Activated CD8-positive, alpha-beta memory T cell treated with anti-CD3 and anti-CD28 coated beads for 48 hours (primary cell): ENCODE results near the gene TBPL2.
"Not testable (repeated sequence)": the region's sequence is repeated elsewhere in the genome, so short reads cannot be mapped to it uniquely, and the experiment has no call there.

Experiments used
- DNase-seq, 3 experiments: peaks; one replicate each; pipeline ENCODE4 v3.0.0-alpha.2; 2020; ENCODE audit warnings: low read depth in 2 of 3, low spot score in 2 of 3

TBPL2 gene

GRCh38 chr14:55404173-55404854 lies 36.1 kb downstream of the TBPL2 start:
- DNase-seq, result no peak

DNA sequence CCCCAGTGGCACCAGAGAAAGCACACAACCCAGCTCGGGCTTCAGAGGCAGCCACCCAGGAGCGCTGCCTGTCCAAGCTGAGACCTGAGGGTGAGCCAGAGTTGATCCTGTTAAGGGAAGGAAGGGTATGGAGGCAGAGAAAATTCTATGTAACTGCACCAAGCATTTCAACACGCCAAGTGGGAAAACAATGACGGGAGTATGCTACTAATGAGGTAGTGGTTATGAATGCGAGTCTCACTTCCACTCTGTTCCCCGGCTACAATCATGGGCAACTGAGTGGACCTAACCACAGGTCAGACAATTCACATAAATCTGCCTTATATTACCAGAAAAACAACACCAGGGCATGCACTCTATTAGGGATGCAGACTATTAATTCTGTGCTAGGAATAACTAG lies 38.7 kb downstream of the TBPL2 start:
- DNase-seq, result no peak

- no peak for DNase-seq
Measured at GRCh38 chr14:55399852-55400251, 40.6 kb downstream of the TBPL2 start.

DNA sequence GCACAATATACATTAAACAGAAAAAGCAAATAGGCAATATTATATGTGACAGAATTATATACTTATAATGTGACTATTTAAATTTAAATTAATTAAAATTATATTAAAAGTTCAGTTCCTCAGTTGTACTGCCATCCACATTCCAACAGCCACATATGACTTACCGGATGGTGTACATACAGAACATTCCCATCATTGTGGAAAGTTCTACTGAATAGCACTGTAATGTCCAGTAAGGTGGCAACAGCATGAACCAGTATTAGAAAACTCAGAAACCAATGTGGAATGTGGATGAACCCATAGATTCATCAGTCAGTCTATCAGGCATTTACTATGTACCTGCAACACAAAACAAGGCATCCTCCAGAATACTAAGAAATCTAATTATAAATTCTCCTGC lies 41.2 kb downstream of the TBPL2 start:
- DNase-seq, result no peak

DNA sequence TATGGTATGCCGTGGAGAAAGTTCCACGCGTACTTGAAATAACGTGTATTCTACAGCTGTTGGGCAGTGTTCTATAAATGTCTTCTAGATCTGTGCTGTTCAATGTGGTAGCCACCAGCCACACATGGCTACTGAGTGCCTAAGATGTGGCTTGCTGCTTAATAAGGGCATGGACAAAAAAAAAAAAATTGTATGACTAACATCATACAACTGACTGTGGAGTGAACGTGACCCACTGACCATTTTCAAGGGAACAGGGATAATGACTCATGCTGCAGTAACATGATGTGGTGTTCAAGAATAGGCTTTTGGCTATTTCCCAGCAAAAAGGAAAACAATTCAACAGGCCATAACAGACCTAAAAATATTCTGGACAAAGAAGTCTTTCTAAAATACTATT lies 41.7 kb downstream of the TBPL2 start:
- no peak for DNase-seq

- no peak for DNase-seq
Measured at GRCh38 chr14:55389330-55389729, 51.1 kb downstream of the TBPL2 start.

DNA sequence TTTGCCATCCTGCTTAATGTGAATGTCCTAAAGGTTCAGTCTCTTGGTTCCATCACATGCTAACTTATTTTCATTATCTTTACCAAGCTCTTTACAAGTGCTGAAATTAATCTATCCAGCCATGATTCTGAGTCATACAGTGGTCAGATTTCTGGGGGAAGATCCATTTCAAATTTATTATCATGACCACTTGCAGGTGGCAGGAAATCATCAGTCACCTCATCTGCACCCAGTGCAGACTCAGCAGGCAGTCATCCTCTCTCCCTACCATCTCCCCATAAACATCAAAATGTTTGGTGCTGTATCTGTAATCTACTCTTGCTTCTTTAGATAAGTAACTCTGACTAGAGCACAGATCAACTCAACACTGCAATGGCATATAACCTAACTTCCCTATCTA lies 52.3 kb downstream of the TBPL2 start:
- no peak for DNase-seq

DNA sequence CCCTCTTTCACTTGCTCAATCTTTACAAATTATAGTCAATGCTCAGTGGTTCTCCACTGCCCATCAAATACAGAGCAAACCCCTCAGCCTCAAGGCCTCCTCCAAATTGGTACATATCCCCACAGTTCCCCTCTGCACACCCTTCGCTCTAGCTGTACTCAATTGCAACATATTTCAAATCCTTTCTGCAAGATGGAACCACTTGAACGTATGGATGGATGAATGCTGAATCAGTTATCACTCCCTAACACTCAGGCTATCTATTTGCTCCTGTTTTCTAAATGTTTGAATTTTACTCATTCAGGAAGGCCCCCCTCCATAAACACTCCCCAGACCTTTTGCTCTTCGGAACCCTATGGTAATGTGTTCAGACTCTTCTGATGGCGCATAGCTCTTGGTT lies 53.3 kb downstream of the TBPL2 start:
- DNase-seq, result no peak

GRCh38 chr14:55386037-55386808 lies 54.2 kb downstream of the TBPL2 start:
- DNase-seq, result no peak

DNA sequence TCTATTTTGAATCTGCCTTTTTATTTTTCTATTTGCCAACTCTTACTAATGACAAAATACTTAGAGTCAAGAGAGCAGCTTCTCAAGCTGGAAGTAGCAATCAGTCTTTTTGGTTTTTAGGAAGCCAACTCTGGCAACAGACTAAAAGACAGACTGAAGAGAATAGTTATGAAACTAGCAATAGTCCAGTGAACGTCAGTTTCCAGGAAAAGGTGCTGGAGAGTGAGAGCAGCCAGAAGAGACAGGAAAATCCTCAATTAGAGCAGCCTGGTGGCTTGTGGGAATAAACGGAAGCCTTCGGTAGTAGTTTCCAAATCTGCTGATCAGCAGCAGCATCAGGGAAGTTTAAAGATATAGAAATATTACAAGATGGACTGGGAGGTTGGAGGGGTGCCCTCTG lies 55.9 kb downstream of the TBPL2 start:
- no peak for DNase-seq

DNA sequence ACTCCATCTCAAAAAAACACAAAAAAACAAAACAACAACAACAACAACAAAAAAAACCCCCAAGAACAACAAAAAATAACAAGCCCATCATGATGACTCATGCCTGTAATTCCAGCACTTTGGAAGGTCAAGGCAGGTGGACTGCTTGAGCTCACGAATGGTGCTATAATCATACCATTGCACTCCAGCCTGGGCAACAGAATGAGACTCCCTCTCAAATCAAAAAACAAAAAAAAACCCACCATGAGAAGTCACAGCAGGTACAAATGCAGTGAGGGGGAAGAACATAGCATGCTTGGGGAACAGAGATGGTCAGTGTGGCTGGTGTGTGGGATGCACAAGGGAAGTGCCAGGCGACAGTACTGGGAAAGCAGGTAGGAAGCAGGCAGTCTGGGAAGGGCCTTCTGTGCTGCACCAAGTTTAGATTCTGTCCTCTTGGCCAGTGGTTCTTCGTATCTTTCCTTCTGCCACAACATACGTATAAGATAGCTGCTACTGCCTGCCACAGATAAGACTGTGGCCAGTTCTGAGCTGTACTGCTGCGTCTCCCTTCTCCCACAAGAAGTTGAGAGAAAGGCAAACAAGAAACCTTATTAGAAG lies 56.8 kb downstream of the TBPL2 start:
- no peak for DNase-seq

DNA sequence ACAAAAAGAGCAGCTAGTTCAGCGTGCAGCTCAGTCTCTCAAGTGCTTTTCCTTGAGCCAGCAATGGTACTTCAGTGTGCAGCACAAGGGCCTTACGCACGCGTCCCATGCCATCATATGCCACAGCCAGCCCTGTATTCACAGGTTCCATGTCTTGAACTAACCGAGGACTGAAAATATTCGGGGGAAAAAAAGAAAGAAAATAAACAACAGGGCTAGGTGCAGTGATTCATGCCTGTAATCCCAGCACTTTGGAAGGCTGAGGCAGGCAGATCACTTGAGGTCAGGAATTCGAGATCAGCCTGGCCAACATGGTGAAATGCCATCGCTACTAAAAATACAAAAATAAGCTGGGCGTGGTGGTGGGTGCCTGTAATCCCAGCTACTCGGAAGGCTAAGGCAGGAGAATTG lies 57.4 kb downstream of the TBPL2 start:
- DNase-seq, result not testable (repeated sequence)

DNA sequence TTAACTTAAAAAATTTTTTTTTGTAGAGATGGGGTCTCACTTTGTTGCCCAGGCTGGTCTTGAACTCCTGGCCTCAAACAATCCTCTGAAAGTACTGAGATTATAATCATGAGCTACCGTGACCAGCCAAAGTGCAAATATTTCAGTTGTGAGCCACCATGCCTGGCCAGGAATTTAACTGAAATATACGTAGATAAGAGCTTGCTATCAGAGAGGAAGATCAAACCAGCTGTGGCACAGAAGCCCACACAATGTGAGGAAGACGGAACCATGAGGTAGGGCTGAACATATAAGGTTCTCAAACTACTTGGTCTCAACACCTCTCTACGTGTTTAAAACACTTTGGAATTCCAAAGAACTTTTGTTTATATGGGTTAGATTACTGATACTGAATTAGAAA lies 57.9 kb downstream of the TBPL2 start:
- no peak for DNase-seq

DNA sequence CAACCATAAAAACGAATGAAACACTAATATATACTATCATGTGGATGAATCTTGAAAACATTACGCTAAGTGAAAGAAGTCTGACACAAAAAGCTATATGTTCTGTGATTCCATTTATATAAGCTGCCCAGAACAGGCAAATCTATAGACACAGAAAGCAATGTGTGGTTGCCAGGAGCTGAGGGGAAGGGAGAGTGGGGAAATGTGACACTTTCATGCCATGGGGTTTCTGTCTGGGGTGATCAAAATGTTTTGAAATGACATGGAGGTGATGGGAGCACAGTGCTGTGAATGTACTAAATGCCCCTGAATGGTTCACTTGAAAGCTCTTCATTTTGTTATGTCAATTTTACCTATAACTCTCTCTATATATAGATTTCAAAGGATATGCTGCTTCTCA lies 58.9 kb downstream of the TBPL2 start:
- DNase-seq, result no peak

GRCh38 chr14:55381040-55381439 lies 59.4 kb downstream of the TBPL2 start:
- no peak for DNase-seq

- no peak for DNase-seq
Measured at GRCh38 chr14:55377236-55377635, 63.2 kb downstream of the TBPL2 start.

GRCh38 chr14:55374771-55375170 lies 65.6 kb downstream of the TBPL2 start:
- DNase-seq, result no peak

DNA sequence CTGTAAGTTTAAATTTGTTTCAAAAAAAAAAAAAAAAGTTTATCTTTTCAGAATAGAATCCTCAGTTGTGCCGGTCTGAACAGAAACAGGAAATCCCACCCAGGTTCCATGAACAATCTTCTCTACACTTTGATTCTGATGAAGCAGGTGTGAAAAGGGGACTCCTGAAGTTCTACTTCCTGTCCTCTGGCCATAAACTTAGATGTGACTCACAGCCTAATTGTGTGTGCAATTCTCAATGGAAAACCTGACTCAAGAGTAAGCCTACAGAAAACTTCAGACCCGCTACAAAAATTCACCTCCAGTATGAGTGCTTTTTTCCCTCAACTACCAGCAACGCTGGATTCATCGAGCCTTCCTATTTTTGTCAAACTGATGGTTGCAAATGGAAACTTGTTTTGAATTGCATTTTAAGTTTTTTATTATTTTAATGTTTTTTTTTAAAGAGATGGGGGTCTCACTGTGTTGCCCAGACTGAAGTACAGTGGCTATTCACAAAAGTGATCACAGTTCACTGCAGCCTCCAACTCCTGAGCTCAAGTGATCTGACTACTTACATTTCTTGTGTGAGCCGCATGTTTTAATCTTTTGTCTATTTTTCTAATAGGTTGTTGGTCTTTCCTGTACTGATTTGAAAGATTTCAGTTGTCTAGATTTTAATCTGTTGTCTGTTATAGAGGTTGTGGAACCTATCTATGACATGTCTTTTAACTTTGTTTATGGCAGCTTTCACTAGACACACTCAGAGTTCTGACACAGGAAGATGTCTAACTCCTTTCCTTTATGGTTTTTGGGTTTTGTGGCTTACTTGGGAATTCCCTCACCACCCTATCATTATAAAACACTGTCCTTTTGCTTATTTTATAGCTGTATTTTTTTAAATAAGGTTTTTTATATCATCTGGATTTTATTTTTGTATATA lies 66.4 kb downstream of the TBPL2 start:
- DNase-seq, result no peak

DNA sequence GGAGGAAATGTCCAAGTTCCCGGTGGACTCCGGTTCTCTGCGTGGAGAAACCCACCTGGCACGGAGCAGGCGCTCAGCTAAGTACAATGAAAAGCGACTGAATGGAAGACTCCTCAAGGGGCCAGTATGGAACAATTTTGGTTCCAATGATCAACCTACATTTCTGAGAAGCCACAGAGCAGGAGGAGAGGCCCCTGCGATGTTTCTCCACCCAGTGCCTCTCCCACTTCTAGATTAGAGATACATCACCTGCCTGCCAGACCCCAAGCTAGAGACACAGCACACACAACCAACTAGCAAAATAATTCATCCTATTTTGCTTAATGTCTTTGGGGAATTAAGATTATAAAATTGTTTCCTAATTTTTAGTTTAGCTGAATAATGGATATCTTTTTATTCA lies 67.6 kb downstream of the TBPL2 start:
- DNase-seq, result no peak

DNA sequence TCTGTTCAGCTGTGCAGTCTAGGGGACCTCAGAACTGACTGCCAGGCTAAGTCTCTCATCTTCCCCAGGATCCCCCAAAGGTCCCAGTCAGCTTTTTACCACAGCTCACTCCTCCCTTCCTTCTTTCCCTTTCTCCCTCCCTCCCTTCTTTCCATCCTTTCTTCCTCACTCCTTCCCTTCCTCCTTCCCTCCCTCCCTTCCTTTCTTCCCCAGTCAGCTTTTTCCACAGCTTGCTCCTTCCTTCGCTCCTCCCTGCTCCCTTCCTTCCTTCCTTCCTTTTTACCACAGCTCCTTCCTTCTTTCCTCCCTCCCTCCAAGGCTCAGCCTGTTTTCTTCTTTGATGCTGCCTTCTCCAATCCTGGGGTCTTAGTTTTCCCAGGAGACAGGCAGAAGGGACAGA lies 68.0 kb downstream of the TBPL2 start:
- no peak for DNase-seq

GRCh38 chr14:55370883-55371455 lies 69.4 kb downstream of the TBPL2 start:
- no peak for DNase-seq
